ENCODE data around the gene DMBX1.

- TF ChIP-seq CTCF (conservative IDR thresholded peaks at IDR 0.05) (no peak), EZH2 (IDR thresholded peaks at IDR 0.05; ENCODE audit: low read depth) (no peak)
Measured at GRCh38 chr1:46532095-46532494, 42.5 kb downstream of the DMBX1 start.
